HepG2 (cell line): ENCODE measurements around the gene TASOR2. TPM values are rescaled to one million over a fixed set of nuclear protein-coding genes. Genes with fewer than 3 reads are reported as not detected.
A peak's percentile ranks its signal among the peaks of the same experiment; 100 is the strongest.

Source experiments
- ARNT ChIP-seq: fragments of 450-650 bp; IDR thresholded peaks from 2 replicates; pipeline ENCODE4 v1.6.1; 2017
- ATF7-NPFF ChIP-seq: sonication (generic); formaldehyde crosslinking; IDR thresholded peaks from 2 replicates; pipeline ENCODE4 v1.8.1; 2023; ENCODE audit warnings: mild to moderate bottlenecking, low read depth, missing genetic modification reagents, moderate library complexity
- CHD4 ChIP-seq: fragments of 200-600 bp; sonication (generic); IDR thresholded peaks from 2 replicates; pipeline ENCODE4 v1.7.0; 2017; ENCODE audit warnings: mild to moderate bottlenecking, low read length, borderline replicate concordance
- ESRRA ChIP-seq: sonication (generic); formaldehyde crosslinking; IDR thresholded peaks from 2 replicates; pipeline ENCODE4 v1.5.1; 2020; ENCODE audit warnings: mild to moderate bottlenecking, low read depth, missing genetic modification reagents
- GABPB1 ChIP-seq: IDR thresholded peaks from 2 replicates; pipeline ENCODE4 v1.6.1; 2016; ENCODE audit warnings: mild to moderate bottlenecking, missing genetic modification reagents, moderate library complexity, missing compliant biosample characterization
- HMG20B ChIP-seq: conservative IDR thresholded peaks from 2 replicates; pipeline ENCODE4 v1.6.1; 2016; ENCODE audit warnings: missing genetic modification reagents, missing compliant biosample characterization
- MLLT10 ChIP-seq: sonication (generic); formaldehyde crosslinking; IDR thresholded peaks from 2 replicates; pipeline ENCODE4 v1.4.0; 2020; ENCODE audit warnings: missing genetic modification reagents
- POGZ ChIP-seq: sonication (generic); formaldehyde crosslinking; IDR thresholded peaks from 2 replicates; pipeline ENCODE4 v1.4.0; 2020; ENCODE audit warnings: mild to moderate bottlenecking, missing genetic modification reagents
- POLR2G ChIP-seq: fragments of 200-400 bp; formaldehyde crosslinking; IDR thresholded peaks from 2 replicates; pipeline ENCODE4 v1.6.1; 2018; ENCODE audit warnings: mild to moderate bottlenecking, low read depth, low read length, moderate library complexity
- SALL2 ChIP-seq: sonication (generic); formaldehyde crosslinking; IDR thresholded peaks from 2 replicates; pipeline ENCODE4 v1.8.1; 2023; ENCODE audit warnings: mild to moderate bottlenecking, missing genetic modification reagents, inconsistent platforms
- SAP130 ChIP-seq: IDR thresholded peaks from 2 replicates; pipeline ENCODE4 v1.6.1; 2016; ENCODE audit warnings: low read depth
- SP140L ChIP-seq: sonication (generic); formaldehyde crosslinking; IDR thresholded peaks from 2 replicates; pipeline ENCODE4 v1.4.0; 2020; ENCODE audit warnings: missing genetic modification reagents, borderline replicate concordance
- TRAFD1 ChIP-seq: sonication (generic); formaldehyde crosslinking; IDR thresholded peaks from 2 replicates; pipeline ENCODE4 v1.5.1; 2020; ENCODE audit warnings: missing genetic modification reagents, mild to moderate bottlenecking, borderline replicate concordance
- ZBTB42 ChIP-seq: sonication (generic); formaldehyde crosslinking; IDR thresholded peaks from 2 replicates; pipeline ENCODE4 v1.5.0; 2020; ENCODE audit warnings: mild to moderate bottlenecking, missing genetic modification reagents
- ZBTB44 ChIP-seq: sonication (generic); formaldehyde crosslinking; IDR thresholded peaks from 2 replicates; pipeline ENCODE4 v1.4.0; 2020; ENCODE audit warnings: missing genetic modification reagents
- ZNF230 ChIP-seq: sonication (generic); formaldehyde crosslinking; IDR thresholded peaks from 2 replicates; pipeline ENCODE4 v1.4.0; 2020; ENCODE audit warnings: mild to moderate bottlenecking, missing genetic modification reagents
- ZNF264 ChIP-seq: sonication (generic); formaldehyde crosslinking; IDR thresholded peaks from 2 replicates; pipeline ENCODE4 v1.4.0; 2020; ENCODE audit warnings: missing genetic modification reagents
- ZNF3 ChIP-seq: IDR thresholded peaks from 2 replicates; pipeline ENCODE4 v1.7.0; 2017; ENCODE audit warnings: inconsistent platforms
- ZNF44 ChIP-seq: sonication (generic); formaldehyde crosslinking; IDR thresholded peaks from 2 replicates; pipeline ENCODE4 v1.5.1; 2020; ENCODE audit warnings: mild to moderate bottlenecking, missing genetic modification reagents
- ZNF460 ChIP-seq: sonication (generic); formaldehyde crosslinking; IDR thresholded peaks from 2 replicates; pipeline ENCODE4 v1.5.1; 2020; ENCODE audit warnings: missing genetic modification reagents, mild to moderate bottlenecking, borderline replicate concordance
- ZNF570 ChIP-seq: sonication (generic); formaldehyde crosslinking; IDR thresholded peaks from 2 replicates; pipeline ENCODE4 v1.4.0; 2020; ENCODE audit warnings: mild to moderate bottlenecking, missing genetic modification reagents, borderline replicate concordance
- ZNF746 ChIP-seq: sonication (generic); formaldehyde crosslinking; IDR thresholded peaks from 2 replicates; pipeline ENCODE4 v1.8.0; 2022; ENCODE audit warnings: mild to moderate bottlenecking, missing genetic modification reagents
- ZNF773 ChIP-seq: sonication (generic); formaldehyde crosslinking; IDR thresholded peaks from 2 replicates; pipeline ENCODE4 v1.4.0; 2020; ENCODE audit warnings: missing genetic modification reagents, borderline replicate concordance
- ZSCAN5A ChIP-seq: sonication (generic); formaldehyde crosslinking; IDR thresholded peaks from 2 replicates; pipeline ENCODE4 v1.8.0; 2022; ENCODE audit warnings: mild to moderate bottlenecking, missing genetic modification reagents, borderline replicate concordance
- ZUFSP ChIP-seq: sonication (generic); formaldehyde crosslinking; IDR thresholded peaks from 2 replicates; pipeline ENCODE4 v1.9.0; 2021; ENCODE audit warnings: missing genetic modification reagents, mild to moderate bottlenecking, borderline replicate concordance
- polyA plus RNA-seq, 8 experiments: library from polyadenylated mRNA; depleted of rRNA in 3 of 8; stranded (reverse) in 7 of 8; unstranded in 1 of 8; fragments of >200 nt; fragmentation: Illumina TruSeq in 4 of 8; extraction: Trizol in 4 of 8; gene quantifications; 2 replicates each; pipeline versions ENCODE4 v1.2.1 to v1.2.3, GENCODE V29; 2011 to 2016; ENCODE audit warnings: low read depth in 4 of 8, missing spikeins in 1 of 8, mixed read lengths in 1 of 8; ENCODE audit not compliant: insufficient read depth in 1 of 8
- total RNA-seq, 5 experiments: library from RNA; depleted of rRNA; stranded (reverse); fragments of >200 nt; fragmentation: Illumina TruSeq; extraction: Trizol; gene quantifications; 2 replicates each; pipeline ENCODE4 v1.2.3, GENCODE V29; 2016; ENCODE audit warnings: low read depth in 1 of 5

Gene TASOR2
- total and polyA plus RNA-seq, 2 of the 13 experiments (the other 11 are each of a cell fraction or from before 2014, with no cell fraction given), result 24.2 to 55.3 TPM

GRCh38 chr10:5666841-5667630 lies 17.6 kb upstream of the TASOR2 start (continued):
- TF ChIP-seq GABPB1 (CRISPR knock-in tag) (no peak), ZNF44 (CRISPR knock-in tag) (no peak), ZUFSP (CRISPR knock-in tag) (no peak), ZNF3 (CRISPR knock-in tag) (no peak), SALL2 (no peak), ESRRA (CRISPR knock-in tag) (no peak; the same call in 1 of the 2 replicates), ZSCAN5A (CRISPR knock-in tag) (no peak), SP140L (0 out of 2 replicates have a peak, but pooled peaks have one; percentile 40), POLR2G (no peak), ZNF746 (no peak), ARNT (no peak), POGZ (CRISPR knock-in tag) (no peak), ATF7-NPFF (CRISPR knock-in tag) (no peak), SAP130 (CRISPR knock-in tag) (0 out of 2 replicates have a peak, but pooled peaks have one; percentile 10), ZNF570 (CRISPR knock-in tag) (no peak), MLLT10 (CRISPR knock-in tag) (no peak), CHD4 (no peak), ZNF264 (CRISPR knock-in tag) (no peak), ZBTB42 (no peak), ZNF773 (CRISPR knock-in tag) (no peak), TRAFD1 (CRISPR knock-in tag) (no peak), ZNF460 (no peak), ZNF230 (CRISPR knock-in tag) (no peak), HMG20B (CRISPR knock-in tag) (0 out of 2 replicates have a peak, but pooled peaks have one; percentile 21), ZBTB44 (CRISPR knock-in tag) (no peak)
